B cell (primary cell): ENCODE results near the gene GRID2. TPM values are rescaled to one million over a fixed set of nuclear protein-coding genes. Genes with fewer than 3 reads are reported as not detected.

ENCODE experiments used
- ATAC-seq: fragments of 200-7000 bp; cut with Tn5 transposase; one replicate; pipeline ENCODE4 v1.10.0; 2021; ENCODE audit warnings: low read depth, mild to moderate bottlenecking, moderate number of reproducible peaks, moderate library complexity
- CTCF ChIA-PET: fragments of 350-600 bp; sonication (Branson Sonifier 250); formaldehyde crosslinking; loops from one replicate; lab custom pipeline; 2021; ENCODE audit warnings: antibody characterized with exemption, inconsistent platforms; lab: Charles Lee
- POLR2A ChIA-PET: fragments of 350-600 bp; sonication (Branson Sonifier 250); formaldehyde crosslinking; loops from one replicate; lab custom pipeline; 2021; ENCODE audit warnings: antibody characterized with exemption; lab: Charles Lee
- DNase-seq: peaks from one replicate; pipeline ENCODE4 v3.0.0; 2013
- H2AFZ ChIP-seq: 2 replicates; pipeline ENCODE4 v1.6.1; 2012; ENCODE audit warnings: mild to moderate bottlenecking, low read depth, low read length; ENCODE audit not compliant: insufficient read depth, poor library complexity, severe bottlenecking
- H3K27ac ChIP-seq, 2 donors: 1 replicate in 1 of 2; 2 replicates in 1 of 2; pipeline ENCODE4 v1.5.1; 2012 to 2013; ENCODE audit warnings: low read length in 2 of 2, mild to moderate bottlenecking in 2 of 2, moderate library complexity in 1 of 2
- H3K27me3 ChIP-seq, 4 experiments: fragments of 200-600 bp in 1 of 4; sonication (generic) in 1 of 4; replicated peaks in 1 of 4; 1 replicate in 2 of 4; 2 replicates in 2 of 4; pipeline versions ENCODE4 v1.6.1 to v1.7.0; 2013 to 2016; ENCODE audit warnings: low read length in 3 of 4, mild to moderate bottlenecking in 2 of 4, mixed read lengths in 1 of 4, moderate library complexity in 1 of 4; ENCODE audit not compliant: insufficient read depth in 4 of 4, control insufficient read depth in 3 of 4; ENCODE audit errors: control extremely low read depth in 1 of 4
- H3K36me3 ChIP-seq, 2 experiments: replicated peaks in 1 of 2; 1 replicate in 1 of 2; 2 replicates in 1 of 2; pipeline versions ENCODE4 v1.6.1 to v1.7.1; 2013; ENCODE audit warnings: low read length in 1 of 2; ENCODE audit not compliant: insufficient read depth in 2 of 2, control insufficient read depth in 1 of 2; ENCODE audit errors: control extremely low read depth in 1 of 2, extremely low read depth in 1 of 2
- H3K4me1 ChIP-seq, 2 donors: fragments of 200-600 bp in 1 of 2; sonication (generic) in 1 of 2; 1 replicate in 1 of 2; 2 replicates in 1 of 2; pipeline versions ENCODE4 v1.5.1 to v1.6.1; 2013 to 2017; ENCODE audit warnings: low read length in 2 of 2; ENCODE audit not compliant: control insufficient read depth in 2 of 2, insufficient read depth in 2 of 2
- H3K4me2 ChIP-seq: replicated peaks from 2 replicates; pipeline ENCODE3; 2012; ENCODE audit warnings: mild to moderate bottlenecking, low read depth, low read length; ENCODE audit not compliant: poor library complexity, severe bottlenecking
- H3K4me3 ChIP-seq, 5 experiments: fragments of 200-600 bp in 1 of 5; sonication (generic) in 1 of 5; 1 replicate in 3 of 5; 2 replicates in 2 of 5; pipeline versions ENCODE4 v1.5.1 to v1.7.0; 2011 to 2016; ENCODE audit warnings: low read length in 4 of 5, mild to moderate bottlenecking in 4 of 5, low read depth in 2 of 5, control low read depth in 1 of 5, moderate library complexity in 1 of 5; ENCODE audit not compliant: insufficient read depth in 1 of 5; ENCODE audit errors: control extremely low read depth in 1 of 5, extremely low read depth in 1 of 5
- H3K79me2 ChIP-seq: fragments of 200-600 bp; sonication (generic); one replicate; pipeline ENCODE4 v1.6.0; 2016; ENCODE audit warnings: low read length; ENCODE audit not compliant: control insufficient read depth, insufficient read depth
- H3K9ac ChIP-seq: fragments of 200-600 bp; sonication (generic); 2 replicates; pipeline ENCODE4 v1.6.1; 2017; ENCODE audit warnings: mild to moderate bottlenecking, low read length, moderate library complexity
- H3K9me3 ChIP-seq, 3 donors: one replicate each; pipeline versions ENCODE4 v1.6.1 to v1.7.1; 2013; ENCODE audit warnings: low read length in 2 of 3; ENCODE audit not compliant: control insufficient read depth in 2 of 3, insufficient read depth in 1 of 3; ENCODE audit errors: control extremely low read depth in 1 of 3
- H4K20me1 ChIP-seq: 2 replicates; pipeline ENCODE4 v1.6.0; 2012; ENCODE audit warnings: mild to moderate bottlenecking, low read length; ENCODE audit not compliant: insufficient read depth, control insufficient read depth, poor library complexity, severe bottlenecking
- H3K27ac Mint-ChIP-seq: one replicate; pipeline ENCODE4 v1.8.0; 2021; ENCODE audit warnings: mixed read lengths
- H3K27me3 Mint-ChIP-seq: one replicate; pipeline ENCODE4 v1.8.0; 2021; ENCODE audit warnings: mixed read lengths
- H3K4me1 Mint-ChIP-seq: one replicate; pipeline ENCODE4 v1.8.0; 2021; ENCODE audit warnings: mixed read lengths
- H3K4me3 Mint-ChIP-seq: one replicate; pipeline ENCODE4 v1.8.0; 2021; ENCODE audit warnings: mixed read lengths
- H3K9me3 Mint-ChIP-seq: one replicate; pipeline ENCODE4 v1.8.0; 2022; ENCODE audit warnings: mixed read lengths; ENCODE audit not compliant: insufficient read depth
- CTCF ChIP-seq: fragments of 200-600 bp; IDR thresholded peaks from one replicate; pipeline ENCODE4 v1.8.0; 2022; ENCODE audit warnings: antibody characterized with exemption, mild to moderate bottlenecking
- EZH2 ChIP-seq: IDR thresholded peaks from 2 replicates; pipeline ENCODE4 v1.6.1; 2012; ENCODE audit warnings: borderline replicate concordance, low read depth, mild to moderate bottlenecking, moderate library complexity, low read length; ENCODE audit not compliant: insufficient read depth, poor library complexity, severe bottlenecking
- WGBS: methylation state at CpG from one replicate; pipeline ENCODE4 v1.1.5; 2013; ENCODE audit warnings: missing lambda C conversion rate; ENCODE audit not compliant: insufficient coverage; 5-methylcytosine and 5-hydroxymethylcytosine counted together
- intact Hi-C: fragments of 100-400 bp; cut with micrococcal nuclease; formaldehyde crosslinking; loops from one replicate; pipeline ENCODE4 v1.10.0; 2022
- polyA plus RNA-seq: library from polyadenylated mRNA; depleted of rRNA; stranded (reverse); fragments of >200 nt; gene quantifications from 2 replicates; pipeline ENCODE4 v1.2.3, GENCODE V29; 2012
- total RNA-seq, 2 donors: library from RNA; stranded (reverse); fragments of 120-200 nt in 1 of 2; gene quantifications; 1 replicate in 1 of 2; 2 replicates in 1 of 2; pipeline versions ENCODE4 v1.2.3 to v1.2.4, GENCODE V29; 2013 to 2022

Gene GRID2
- total and polyA plus RNA-seq, 2 donors (not counting 1 experiment from before 2014, with no cell fraction given) = not detected

- no peaks in the 10 kb centered on the region for H3K9me3 Mint-ChIP-seq
- Histone ChIP-seq H3K27me3 (no peaks in the 10 kb centered on the region), H3K4me3 (no peak overlapping the region), H3K36me3 (no peaks in the 10 kb centered on the region), H3K4me2 (no peak overlapping the region), H4K20me1 (no peaks in the 10 kb centered on the region), H3K27ac (no peak overlapping the region), H2AFZ (no peak overlapping the region), H3K4me1 (no peaks in the 10 kb centered on the region), H3K79me2 (no peaks in the 10 kb centered on the region), H3K9ac (no peak overlapping the region), H3K9me3 (peaks cover 0 to 2% (median 0%) of the 10 kb centered on the region in 3 donors)
- H3K4me1 Mint-ChIP-seq = no peaks in the 10 kb centered on the region
- DNase-seq (no peak), ATAC-seq (no peak)
- intact Hi-C loops = no loop called here
- POLR2A ChIA-PET = no interaction called here
- H3K27ac Mint-ChIP-seq = no peak overlapping the region
- no peaks in the 10 kb centered on the region for H3K27me3 Mint-ChIP-seq
- no peak overlapping the region for H3K4me3 Mint-ChIP-seq
- TF ChIP-seq CTCF = no peak
- no peak for TF ChIP-seq EZH2
- CTCF ChIA-PET = no interaction called here
- 100% methylated on average over 3 of the region's 7 CpGs for WGBS
Observed at GRCh38 chr4:93515208-93515607, 1211.4 kb downstream of the GRID2 start.

GRCh38 chr4:93529692-93530372, 1226.1 kb downstream of the GRID2 start:
- no peaks in the 10 kb centered on the region for H3K27me3 ChIP-seq
- H3K4me3 ChIP-seq = no peak overlapping the region
- no peak overlapping the region for H3K9ac ChIP-seq
- H3K4me1 ChIP-seq = no peaks in the 10 kb centered on the region
- H3K9me3 Mint-ChIP-seq = peaks cover 4% of the 10 kb centered on the region
- no peak overlapping the region for H3K4me2 ChIP-seq
- no peak for DNase-seq
- no peaks in the 10 kb centered on the region for H3K79me2 ChIP-seq
- H3K27me3 Mint-ChIP-seq = no peaks in the 10 kb centered on the region
- ChIA-PET CTCF (no interaction called here), POLR2A (no interaction called here)
- no peaks in the 10 kb centered on the region for H3K9me3 ChIP-seq
- WGBS = 87% methylated on average over 2 of the region's 3 CpGs
- H3K36me3 ChIP-seq = no peaks in the 10 kb centered on the region
- H4K20me1 ChIP-seq = no peaks in the 10 kb centered on the region
- intact Hi-C loops = no loop called here
- H3K27ac Mint-ChIP-seq = no peak overlapping the region
- no peak for ATAC-seq
- TF ChIP-seq CTCF = no peak
- no peak for TF ChIP-seq EZH2
- no peak overlapping the region for H3K4me3 Mint-ChIP-seq
- H2AFZ ChIP-seq = no peak overlapping the region
- H3K27ac ChIP-seq = no peak overlapping the region
- H3K4me1 Mint-ChIP-seq = no peaks in the 10 kb centered on the region
